ENCODE measurements around the gene SLC25A13. TPM values are rescaled to one million over a fixed set of nuclear protein-coding genes. Genes with fewer than 3 reads are reported as not detected.

The SLC25A13 gene
- total and polyA plus RNA-seq, 2 of the 13 experiments (the other 11 are each of a cell fraction or from before 2014, with no cell fraction given) = 36.2 to 84.9 TPM

- TF ChIP-seq ZNF263 (CRISPR knock-in tag; IDR thresholded peaks at IDR 0.05) (no peak), ZNF232 (CRISPR knock-in tag; IDR thresholded peaks at IDR 0.05; ENCODE audit: borderline replicate concordance) (no peak), MLLT10 (CRISPR knock-in tag; IDR thresholded peaks at IDR 0.05) (no peak), RARA (CRISPR knock-in tag; IDR thresholded peaks at IDR 0.05) (peak; percentile 78), JDP2 (CRISPR knock-in tag; IDR thresholded peaks at IDR 0.05; ENCODE audit: borderline replicate concordance) (no peak), ZKSCAN5 (CRISPR knock-in tag; IDR thresholded peaks at IDR 0.05) (no peak), ZNF275 (CRISPR knock-in tag; IDR thresholded peaks at IDR 0.05; ENCODE audit: borderline replicate concordance) (no peak), HOXA3 (CRISPR knock-in tag; IDR thresholded peaks at IDR 0.05) (no peak; the same call in 1 of the 2 replicates), FOXJ3 (CRISPR knock-in tag; IDR thresholded peaks at IDR 0.05; ENCODE audit: borderline replicate concordance) (peak; percentile 31; the same call in 1 of the 2 replicates), ZNF205 (CRISPR knock-in tag; IDR thresholded peaks at IDR 0.05) (no peak), ATF1 (CRISPR knock-in tag; IDR thresholded peaks at IDR 0.05) (0 out of 2 replicates have a peak, but pooled peaks have one; percentile 19)
Measured at GRCh38 chr7:96308253-96308949, 13.5 kb downstream of the SLC25A13 start (continued).

GRCh38 chr7:96306385-96307125, 15.3 kb downstream of the SLC25A13 start:
- peaks cover 4 to 11% of the 10 kb centered on the region in 2 experiments for H3K36me3 ChIP-seq (replicated peaks in 1 of 2; ENCODE audit: control insufficient read depth in 1 of 2, insufficient read depth in 2 of 2, low read length in 2 of 2)
- no peak overlapping the region for H3K4me2 ChIP-seq (ENCODE audit: low read depth, low read length)
- TF ChIP-seq SNAI1 (CRISPR knock-in tag; IDR thresholded peaks at IDR 0.05; ENCODE audit: borderline replicate concordance) (no peak), ZNF709 (CRISPR knock-in tag; IDR thresholded peaks at IDR 0.05) (0 out of 2 replicates have a peak, but pooled peaks have one; percentile 18)
- H4K20me1 ChIP-seq (ENCODE audit: insufficient read depth, low read length) = peaks cover 17% of the 10 kb centered on the region
- no peaks in the 10 kb centered on the region for H3K27me3 ChIP-seq (ENCODE audit: control insufficient read depth in 1 of 2, insufficient read depth in 2 of 2, low read length in 2 of 2)
- DNase-seq (ENCODE audit: low spot score) (no peak), ATAC-seq (no peak), FAIRE-seq (no peak)
- no peak overlapping the region for H3K27ac ChIP-seq (ENCODE audit: extremely low read length, insufficient read depth, low read length)
- WGBS (ENCODE audit: low lambda C conversion rate) = 79% methylated on average over 8 of the region's 8 CpGs
- no TSS peak for BruUV-seq (replicated peaks)
- ChIA-PET CTCF (ENCODE audit: low intra/inter-chr PET ratio, low total read pairs) (no interaction called here), POLR2A (no interaction called here)
- in situ Hi-C loops (cut with HindIII; ENCODE audit: extremely low pct_ligation_motif_present, low pct_unique_long_range_greater_than_20kb) = loop anchor here (25.0 kb wide), 1 partner anchor 706 kb away; the partner anchor contains the start of genes DLX5 and DLX6
- H2AFZ ChIP-seq (ENCODE audit: low read length) = no peak overlapping the region
- no peaks in the 10 kb centered on the region for H3K9me3 ChIP-seq (ENCODE audit: low read length)
- H3K9ac ChIP-seq (ENCODE audit: insufficient read depth, low read depth, low read length) = no peak overlapping the region
- H3K79me2 ChIP-seq (ENCODE audit: insufficient read depth, low read length) = peaks cover 95% of the 10 kb centered on the region
- no peak overlapping the region for H3K4me3 ChIP-seq (replicated peaks in 1 of 3; ENCODE audit: insufficient read depth in 1 of 3, low read depth in 2 of 3, low read length in 3 of 3)
- H3K4me1 ChIP-seq (ENCODE audit: insufficient read depth, low read length) = peaks cover 95% of the 10 kb centered on the region
- intact Hi-C loops (cut with micrococcal nuclease; ENCODE audit: unreplicated experiment) = loop anchor here (10.0 kb wide), 1 partner anchor 52 kb away; no protein-coding TSS in a partner anchor
